Psoas muscle (tissue), 8 donors: ENCODE results near the gene HTR3D. TPM values are rescaled to one million over a fixed set of nuclear protein-coding genes. Genes with fewer than 3 reads are reported as not detected.
"Not testable (repeated sequence)": the region's sequence is repeated elsewhere in the genome, so short reads cannot be mapped to it uniquely, and the experiment has no call there.

Experiments used
- ATAC-seq, 4 donors: fragments of 200-7000 bp; cut with Tn5 transposase; one replicate each; pipeline ENCODE4 v1.9.1; 2020; ENCODE audit warnings: moderate library complexity in 3 of 4, mild to moderate bottlenecking in 2 of 4
- DNase-seq, 2 donors: peaks; one replicate each; pipeline ENCODE4 v3.0.0-alpha.2; 2020
- H3K27ac ChIP-seq: fragments of 200-600 bp; one replicate; pipeline ENCODE4 v1.8.0; 2022
- H3K27me3 ChIP-seq, 3 donors: fragments of 200-600 bp in 1 of 3; one replicate each; pipeline versions ENCODE4 v1.6.1 to v1.8.0; 2013 to 2022; ENCODE audit warnings: low read length in 2 of 3, mild to moderate bottlenecking in 2 of 3, moderate library complexity in 1 of 3; ENCODE audit not compliant: insufficient read depth in 3 of 3
- H3K36me3 ChIP-seq, 2 donors: fragments of 200-600 bp in 1 of 2; one replicate each; pipeline versions ENCODE4 v1.6.1 to v1.8.0; 2013 to 2022; ENCODE audit warnings: low read depth in 1 of 2, mild to moderate bottlenecking in 1 of 2, moderate library complexity in 1 of 2; ENCODE audit not compliant: insufficient read depth in 1 of 2
- H3K4me1 ChIP-seq: fragments of 200-600 bp; one replicate; pipeline ENCODE4 v1.8.0; 2022
- H3K4me3 ChIP-seq: fragments of 200-600 bp; one replicate; pipeline ENCODE4 v1.8.0; 2022; ENCODE audit warnings: mild to moderate bottlenecking
- H3K9me3 ChIP-seq: fragments of 200-600 bp; one replicate; pipeline ENCODE4 v1.8.0; 2022
- CTCF ChIP-seq: fragments of 200-600 bp; IDR thresholded peaks from one replicate; pipeline ENCODE4 v1.8.0; 2022; ENCODE audit warnings: antibody characterized with exemption
- WGBS, 3 donors: extraction: QIAGEN DNeasy Blood & Tissue Kit; methylation state at CpG; one replicate each; pipeline versions ENCODE4 v1.1.6 to v1.1.7; 2013; 5-methylcytosine and 5-hydroxymethylcytosine counted together
- intact Hi-C, 2 donors: fragments of 100-400 bp; cut with DNase I; formaldehyde crosslinking; loops; one replicate each; pipeline versions ENCODE4 v1.11.0 to v1.14.2; 2022
- polyA plus RNA-seq, 3 donors: library from polyadenylated mRNA; stranded (reverse); fragments of 200-250 nt; gene quantifications; one replicate each; pipeline ENCODE4 v1.2.3, GENCODE V29; 2013
- total RNA-seq, 4 donors: library from RNA; stranded (reverse); fragmentation: NEBNext Ultra II Directional in 2 of 4; extraction: Animal tissue kit (Norgen Biotek cat#: 25700) in 2 of 4; gene quantifications; one replicate each; pipeline versions ENCODE4 v1.2.1 to v1.2.4, GENCODE V29; 2021 to 2023
- donor health status: healthy with polysubstance abuse.
- donor health status: DM: no; HTN: no; CAD: no; lungs with moderate emphysema.
- donor health status: Bipolar disorder and iron deficiency.
- donor health status: healthy.
- donor health status: DM: yes; HTN: yes; CAD: no.
- donor health status: DM: no; HTN: no; CAD: no.
- donor health status: DM: no; HTN: no; CAD: no.
- donor health status: DM: yes; HTN: yes; CAD: no.

The HTR3D gene
- total and polyA plus RNA-seq, 7 donors, result not detected

GRCh38 chr3:184022323-184022722 is 9.2 kb upstream of the HTR3D start:
- no peaks in the 10 kb centered on the region for H3K4me1 ChIP-seq
- ATAC-seq (no peak), DNase-seq (no peak)
- WGBS, 3 donors, result 73 to 91% (median 83%) methylated on average over 7 of the region's 7 CpGs
- intact Hi-C loops, result no loop called here
- no peaks in the 10 kb centered on the region for H3K9me3 ChIP-seq
- no peak overlapping the region for H3K4me3 ChIP-seq
- H3K27me3 ChIP-seq, result no peaks in the 10 kb centered on the region
- H3K27ac ChIP-seq, result no peak overlapping the region
- no peaks in the 10 kb centered on the region for H3K36me3 ChIP-seq
- no peak for TF ChIP-seq CTCF

GRCh38 chr3:184025256-184025655 is 6.3 kb upstream of the HTR3D start:
- H3K9me3 ChIP-seq, H3K36me3 ChIP-seq, H3K4me1 ChIP-seq, H3K27ac ChIP-seq, H3K4me3 ChIP-seq, DNase-seq, intact Hi-C loops, ATAC-seq, H3K27me3 ChIP-seq: not testable (repeated sequence)
- 52 to 65% (median 54%) methylated on average over 5 of the region's 5 CpGs for WGBS, 3 donors

GRCh38 chr3:184028275-184028890 is 3.2 kb upstream of the HTR3D start:
- H3K4me1 ChIP-seq, ATAC-seq, H3K36me3 ChIP-seq, H3K9me3 ChIP-seq, H3K4me3 ChIP-seq, H3K27me3 ChIP-seq, intact Hi-C loops, DNase-seq, H3K27ac ChIP-seq: not testable (repeated sequence)
- WGBS, 3 donors, result 89 to 95% (median 94%) methylated on average over 1 of the region's 1 CpG

- TF ChIP-seq CTCF, result no peak
- Histone ChIP-seq H3K4me1 (no peaks in the 10 kb centered on the region), H3K4me3 (no peak overlapping the region), H3K27me3 (no peaks in the 10 kb centered on the region), H3K36me3 (no peaks in the 10 kb centered on the region), H3K9me3 (no peaks in the 10 kb centered on the region), H3K27ac (no peak overlapping the region)
- WGBS, 3 donors, result 69 to 76% (median 71%) methylated on average over 2 of the region's 2 CpGs
- intact Hi-C loops, result no loop called here
- ATAC-seq (no peak), DNase-seq (no peak)
Measured at GRCh38 chr3:184029443-184029842, 2.1 kb upstream of the HTR3D start.

GRCh38 chr3:184030536-184030935 is 1.0 kb upstream of the HTR3D start:
- ATAC-seq (no peak), DNase-seq (no peak)
- Histone ChIP-seq H3K36me3 (no peaks in the 10 kb centered on the region), H3K4me3 (no peak overlapping the region), H3K9me3 (no peaks in the 10 kb centered on the region), H3K27ac (no peak overlapping the region), H3K4me1 (no peaks in the 10 kb centered on the region), H3K27me3 (no peaks in the 10 kb centered on the region)
- WGBS, 3 donors, result 75 to 85% (median 76%) methylated on average over 3 of the region's 3 CpGs
- no peak for TF ChIP-seq CTCF
- intact Hi-C loops, result no loop called here

- Histone ChIP-seq H3K27me3 (no peaks in the 10 kb centered on the region), H3K36me3 (no peaks in the 10 kb centered on the region), H3K9me3 (no peaks in the 10 kb centered on the region), H3K4me1 (no peaks in the 10 kb centered on the region), H3K4me3 (no peak overlapping the region), H3K27ac (no peak overlapping the region)
- intact Hi-C loops, result no loop called here
- TF ChIP-seq CTCF, result no peak
- WGBS, 3 donors, result 64 to 75% (median 66%) methylated on average over 7 of the region's 7 CpGs
- ATAC-seq (no peak), DNase-seq (no peak)
Measured at GRCh38 chr3:184037816-184038215, 6.3 kb downstream of the HTR3D start.

GRCh38 chr3:184038307-184038706 is 6.8 kb downstream of the HTR3D start:
- DNase-seq, H3K27me3 ChIP-seq, H3K9me3 ChIP-seq, intact Hi-C loops, H3K27ac ChIP-seq, ATAC-seq, H3K36me3 ChIP-seq, H3K4me1 ChIP-seq, H3K4me3 ChIP-seq: not testable (repeated sequence)
- 79 to 85% (median 84%) methylated on average over 8 to 9 of the region's 9 CpGs for WGBS, 3 donors
